ENCODE measurements around the gene RHBDD1. TPM values are rescaled to one million over a fixed set of nuclear protein-coding genes. Genes with fewer than 3 reads are reported as not detected.

The RHBDD1 gene
- total RNA-seq, 1 donor from 2014 or later: 31.3 TPM

GRCh38 chr2:226893216-226893615, 57.4 kb downstream of the RHBDD1 start:
- Histone ChIP-seq H3K79me2 (ENCODE audit: insufficient read depth, low read length) (no peaks in the 10 kb centered on the region), H4K20me1 (ENCODE audit: insufficient read depth, low read length) (no peaks in the 10 kb centered on the region), H3K4me2 (ENCODE audit: low read length) (no peak overlapping the region), H3K27ac (ENCODE audit: low read depth, low read length) (no peak overlapping the region), H3K9ac (ENCODE audit: low read length) (no peak overlapping the region), H3K9me3 (ENCODE audit: insufficient read depth, low read depth, low read length) (no peaks in the 10 kb centered on the region), H3K27me3 (ENCODE audit: insufficient read depth, low read length) (no peaks in the 10 kb centered on the region), H3K36me3 (ENCODE audit: insufficient read depth, low read length) (no peaks in the 10 kb centered on the region), H3K4me1 (ENCODE audit: insufficient read depth, low read length) (peaks cover 13% of the 10 kb centered on the region), H3K4me3 (ENCODE audit: insufficient read depth, low read depth, low read length) (no peak overlapping the region), H2AFZ (ENCODE audit: low read depth, low read length) (no peak overlapping the region)
- Mint-ChIP-seq H3K36me3 (ENCODE audit: low read depth, unreplicated experiment) (peaks cover 5% of the 10 kb centered on the region), H3K4me1 (ENCODE audit: low read depth, unreplicated experiment) (peaks cover 20% of the 10 kb centered on the region), H3K9me3 (ENCODE audit: unreplicated experiment) (no peaks in the 10 kb centered on the region), H3K27ac (ENCODE audit: unreplicated experiment) (no peak overlapping the region), H3K4me3 (ENCODE audit: unreplicated experiment) (no peak overlapping the region), H3K27me3 (ENCODE audit: low read depth, unreplicated experiment) (no peaks in the 10 kb centered on the region)
- FAIRE-seq: peak; percentile 13
- TF ChIP-seq EZH2 (IDR thresholded peaks at IDR 0.05; ENCODE audit: insufficient read depth, low read length) (no peak), CTCF (IDR thresholded peaks at IDR 0.05; ENCODE audit: insufficient read depth, low read depth, low read length) (no peak)
- peak; percentile 14 for DNase-seq (ENCODE audit: low read depth)

GRCh38 chr2:226894752-226895151, 58.9 kb downstream of the RHBDD1 start:
- Histone ChIP-seq H3K79me2 (ENCODE audit: insufficient read depth, low read length) (no peaks in the 10 kb centered on the region), H3K4me2 (ENCODE audit: low read length) (no peak overlapping the region), H4K20me1 (ENCODE audit: insufficient read depth, low read length) (no peaks in the 10 kb centered on the region), H3K9ac (ENCODE audit: low read length) (no peak overlapping the region), H3K4me3 (ENCODE audit: insufficient read depth, low read depth, low read length) (no peak overlapping the region), H3K9me3 (ENCODE audit: insufficient read depth, low read depth, low read length) (no peaks in the 10 kb centered on the region), H3K4me1 (ENCODE audit: insufficient read depth, low read length) (peaks cover 13% of the 10 kb centered on the region), H3K27ac (ENCODE audit: low read depth, low read length) (no peak overlapping the region), H2AFZ (ENCODE audit: low read depth, low read length) (no peak overlapping the region), H3K27me3 (ENCODE audit: insufficient read depth, low read length) (no peaks in the 10 kb centered on the region), H3K36me3 (ENCODE audit: insufficient read depth, low read length) (no peaks in the 10 kb centered on the region)
- no peak for FAIRE-seq
- DNase-seq (ENCODE audit: low read depth): no peak
- TF ChIP-seq CTCF (IDR thresholded peaks at IDR 0.05; ENCODE audit: insufficient read depth, low read depth, low read length): no peak
- TF ChIP-seq EZH2 (IDR thresholded peaks at IDR 0.05; ENCODE audit: insufficient read depth, low read length): no peak
- Mint-ChIP-seq H3K4me1 (ENCODE audit: low read depth, unreplicated experiment) (peaks cover 16% of the 10 kb centered on the region), H3K9me3 (ENCODE audit: unreplicated experiment) (no peaks in the 10 kb centered on the region), H3K36me3 (ENCODE audit: low read depth, unreplicated experiment) (peaks cover 5% of the 10 kb centered on the region), H3K4me3 (ENCODE audit: unreplicated experiment) (no peak overlapping the region), H3K27me3 (ENCODE audit: low read depth, unreplicated experiment) (no peaks in the 10 kb centered on the region), H3K27ac (ENCODE audit: unreplicated experiment) (no peak overlapping the region)

- H3K9me3 Mint-ChIP-seq (ENCODE audit: unreplicated experiment): no peaks in the 10 kb centered on the region
- Histone ChIP-seq H3K9ac (ENCODE audit: low read length) (no peak overlapping the region), H3K4me2 (ENCODE audit: low read length) (no peak overlapping the region), H3K27ac (ENCODE audit: low read depth, low read length) (no peak overlapping the region), H4K20me1 (ENCODE audit: insufficient read depth, low read length) (no peaks in the 10 kb centered on the region), H3K9me3 (ENCODE audit: insufficient read depth, low read depth, low read length) (no peaks in the 10 kb centered on the region), H3K4me3 (ENCODE audit: insufficient read depth, low read depth, low read length) (no peak overlapping the region), H3K79me2 (ENCODE audit: insufficient read depth, low read length) (no peaks in the 10 kb centered on the region), H3K36me3 (ENCODE audit: insufficient read depth, low read length) (no peaks in the 10 kb centered on the region), H2AFZ (ENCODE audit: low read depth, low read length) (no peak overlapping the region), H3K27me3 (ENCODE audit: insufficient read depth, low read length) (no peaks in the 10 kb centered on the region), H3K4me1 (ENCODE audit: insufficient read depth, low read length) (peaks cover 13% of the 10 kb centered on the region)
- H3K27ac Mint-ChIP-seq (ENCODE audit: unreplicated experiment): no peak overlapping the region
- no peaks in the 10 kb centered on the region for H3K27me3 Mint-ChIP-seq (ENCODE audit: low read depth, unreplicated experiment)
- TF ChIP-seq CTCF (IDR thresholded peaks at IDR 0.05; ENCODE audit: insufficient read depth, low read depth, low read length): no peak
- no peak for TF ChIP-seq EZH2 (IDR thresholded peaks at IDR 0.05; ENCODE audit: insufficient read depth, low read length)
- FAIRE-seq (no peak), DNase-seq (ENCODE audit: low read depth) (no peak)
- peaks cover 5% of the 10 kb centered on the region for H3K36me3 Mint-ChIP-seq (ENCODE audit: low read depth, unreplicated experiment)
- peaks cover 16% of the 10 kb centered on the region for H3K4me1 Mint-ChIP-seq (ENCODE audit: low read depth, unreplicated experiment)
- H3K4me3 Mint-ChIP-seq (ENCODE audit: unreplicated experiment): no peak overlapping the region
Observed at GRCh38 chr2:226895579-226895978, 59.7 kb downstream of the RHBDD1 start.
